SH-SY5Y (cell line): ENCODE measurements around the gene GET3.

Experiments
- GATA2 ChIP-seq: IDR thresholded peaks from 2 replicates; pipeline ENCODE4 v1.6.1; 2011; ENCODE audit warnings: mild to moderate bottlenecking, low read depth, low read length
- GATA3 ChIP-seq: IDR thresholded peaks from 2 replicates; pipeline ENCODE4 v1.6.1; 2011; ENCODE audit warnings: low read depth, mild to moderate bottlenecking, low read length, moderate library complexity

DNA sequence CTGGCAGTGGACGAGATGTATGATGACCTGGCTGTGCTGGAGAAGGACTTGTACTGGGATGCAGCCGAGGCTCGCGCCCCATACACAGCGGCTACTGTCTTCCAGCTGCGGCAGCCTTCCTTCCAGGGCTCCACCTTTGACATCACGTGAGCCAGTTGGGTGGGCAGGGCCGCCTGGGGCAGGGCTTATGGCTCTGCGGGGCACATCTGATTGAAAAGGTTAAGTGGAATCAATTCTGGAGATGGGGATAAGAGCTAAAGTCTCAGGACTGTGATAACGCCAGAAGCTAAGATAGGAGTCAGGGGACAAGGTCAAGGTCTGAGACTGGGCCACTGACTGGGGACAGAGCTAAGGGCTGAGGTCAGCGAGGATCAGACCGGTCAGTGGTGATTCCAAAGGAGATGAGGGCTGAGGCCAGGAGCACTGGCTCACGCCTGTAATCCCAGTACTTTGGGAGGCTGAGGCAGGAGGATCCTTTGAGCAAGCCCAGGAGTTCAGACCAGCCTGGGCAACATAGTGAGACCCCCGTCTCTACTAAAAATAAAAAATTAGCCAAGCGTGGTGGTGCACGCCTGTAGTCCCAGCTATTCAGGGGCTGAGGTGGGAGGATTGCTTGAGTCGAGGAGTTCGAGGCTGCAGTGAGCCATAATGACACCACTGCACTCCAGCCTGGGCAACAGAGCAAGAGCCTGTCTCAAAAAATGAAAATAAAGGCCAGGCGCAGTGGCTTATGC lies 19.0 kb downstream of the GET3 start:
- TF ChIP-seq GATA2 (no peak), GATA3 (no peak)
